Measurements from ENCODE around the gene RPS3. TPM values are rescaled to one million over a fixed set of nuclear protein-coding genes. Genes with fewer than 3 reads are reported as not detected.

Gene RPS3
- polyA plus RNA-seq, 3 donors: 1,248 to 1,563 (median 1,448) TPM

DNA sequence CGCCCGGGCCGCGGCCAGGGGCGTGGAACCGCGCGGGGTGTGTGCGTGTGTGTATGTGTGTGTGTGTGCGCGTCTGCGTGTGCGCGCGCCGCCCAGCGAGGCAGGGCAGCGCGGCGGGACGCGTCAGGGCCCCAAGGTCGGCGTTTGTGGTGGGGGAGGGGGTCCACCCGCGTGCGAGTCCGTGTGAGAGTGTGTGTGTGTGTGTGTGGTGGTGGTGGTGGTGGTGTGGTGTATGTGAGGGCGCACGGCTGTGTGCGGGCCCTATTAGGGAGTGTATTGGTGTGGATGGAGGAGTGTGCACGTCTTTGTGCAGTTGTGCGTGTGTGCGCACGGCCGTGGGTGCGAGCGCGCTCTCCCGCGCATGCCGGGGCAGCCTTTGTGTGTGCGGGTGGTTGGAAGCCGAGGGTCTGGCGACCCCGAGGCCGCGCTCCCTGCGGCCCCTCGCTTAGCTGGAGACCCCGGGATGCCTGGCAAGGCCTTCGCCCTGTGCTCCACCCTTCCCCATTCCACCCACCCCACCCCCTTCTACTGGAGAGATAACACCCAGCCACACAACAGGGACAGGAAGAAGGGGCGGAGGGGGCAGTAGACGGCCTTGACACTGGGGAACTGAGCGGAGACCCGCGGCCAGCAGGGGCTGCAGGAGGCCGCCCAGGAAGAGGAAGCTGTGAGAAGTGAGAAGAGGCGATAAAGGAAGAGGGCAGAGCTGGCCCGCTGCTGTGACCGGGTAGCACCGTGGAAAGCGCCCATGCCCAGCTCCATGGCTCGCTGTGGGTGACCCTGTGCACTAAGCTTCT, 47.3 kb upstream of the RPS3 start:
- Histone ChIP-seq H3K27ac (ENCODE audit: low read depth in 1 of 2, low read length in 2 of 2) (peak overlapping the region; percentile 77 to 94), H3K4me2 (replicated peaks; ENCODE audit: extremely low read depth, low read length, poor library complexity, severe bottlenecking) (peak overlapping the region; percentile 86), H3K4me3 (replicated peaks in 1 of 3; ENCODE audit: low read depth in 2 of 3, low read length in 3 of 3) (peak overlapping the region; percentile 76 to 98 (median 79)), H3K4me1 (ENCODE audit: control insufficient read depth in 1 of 2, insufficient read depth in 2 of 2, low read length in 2 of 2) (peaks cover 45 to 62% of the 10 kb centered on the region in 2 donors), H3K9ac (ENCODE audit: insufficient read depth, low read length, poor library complexity, severe bottlenecking) (peak overlapping the region; percentile 92), H2AFZ (ENCODE audit: insufficient read depth, low read depth, low read length, poor library complexity, severe bottlenecking) (peak overlapping the region; percentile 80), H4K20me1 (ENCODE audit: insufficient read depth, low read length) (peaks cover 41% of the 10 kb centered on the region), H3K36me3 (replicated peaks in 1 of 2; ENCODE audit: control insufficient read depth in 1 of 2, insufficient read depth in 2 of 2, low read length in 2 of 2) (peaks cover 6 to 19% of the 10 kb centered on the region in 2 donors), H3K27me3 (ENCODE audit: control insufficient read depth in 2 of 2, insufficient read depth in 2 of 2, low read length in 2 of 2) (no peaks in the 10 kb centered on the region), H3K9me3 (replicated peaks in 1 of 2; ENCODE audit: control insufficient read depth in 1 of 2, insufficient read depth in 1 of 2, low read length in 2 of 2) (no peaks in the 10 kb centered on the region), H3K79me2 (ENCODE audit: insufficient read depth, low read length) (peaks cover 62% of the 10 kb centered on the region)
- 0% methylated on average over 57 of the region's 64 CpGs for WGBS (ENCODE audit: insufficient coverage)
- H3K36me3 Mint-ChIP-seq: peaks cover 21 to 33% of the 10 kb centered on the region in 2 donors
- peak; percentile 82 to 87 (median 84) for DNase-seq
- peaks cover 0 to 4% (median 0%) of the 10 kb centered on the region in 7 donors for H3K9me3 Mint-ChIP-seq
- intact Hi-C loops (cut with micrococcal nuclease): loop anchor here in 1 of 2 donors (2.0 kb wide), 1 partner anchor 15 kb away; no protein-coding TSS in a partner anchor
- H3K27ac Mint-ChIP-seq: peak overlapping the region; percentile 90 to 97 (median 94)
- H3K27me3 Mint-ChIP-seq (ENCODE audit: low read depth in 3 of 3): peaks cover under 1 to 3% (median 2%) of the 10 kb centered on the region in 3 donors
- TF ChIP-seq, protein P1, sequence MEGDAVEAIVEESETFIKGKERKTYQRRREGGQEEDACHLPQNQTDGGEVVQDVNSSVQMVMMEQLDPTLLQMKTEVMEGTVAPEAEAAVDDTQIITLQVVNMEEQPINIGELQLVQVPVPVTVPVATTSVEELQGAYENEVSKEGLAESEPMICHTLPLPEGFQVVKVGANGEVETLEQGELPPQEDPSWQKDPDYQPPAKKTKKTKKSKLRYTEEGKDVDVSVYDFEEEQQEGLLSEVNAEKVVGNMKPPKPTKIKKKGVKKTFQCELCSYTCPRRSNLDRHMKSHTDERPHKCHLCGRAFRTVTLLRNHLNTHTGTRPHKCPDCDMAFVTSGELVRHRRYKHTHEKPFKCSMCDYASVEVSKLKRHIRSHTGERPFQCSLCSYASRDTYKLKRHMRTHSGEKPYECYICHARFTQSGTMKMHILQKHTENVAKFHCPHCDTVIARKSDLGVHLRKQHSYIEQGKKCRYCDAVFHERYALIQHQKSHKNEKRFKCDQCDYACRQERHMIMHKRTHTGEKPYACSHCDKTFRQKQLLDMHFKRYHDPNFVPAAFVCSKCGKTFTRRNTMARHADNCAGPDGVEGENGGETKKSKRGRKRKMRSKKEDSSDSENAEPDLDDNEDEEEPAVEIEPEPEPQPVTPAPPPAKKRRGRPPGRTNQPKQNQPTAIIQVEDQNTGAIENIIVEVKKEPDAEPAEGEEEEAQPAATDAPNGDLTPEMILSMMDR (IDR thresholded peaks at IDR 0.05): peak; percentile 30
- peak overlapping the region; percentile 84 to 92 for H3K4me3 Mint-ChIP-seq
- peaks cover 67% of the 10 kb centered on the region for H3K4me1 Mint-ChIP-seq

DNA sequence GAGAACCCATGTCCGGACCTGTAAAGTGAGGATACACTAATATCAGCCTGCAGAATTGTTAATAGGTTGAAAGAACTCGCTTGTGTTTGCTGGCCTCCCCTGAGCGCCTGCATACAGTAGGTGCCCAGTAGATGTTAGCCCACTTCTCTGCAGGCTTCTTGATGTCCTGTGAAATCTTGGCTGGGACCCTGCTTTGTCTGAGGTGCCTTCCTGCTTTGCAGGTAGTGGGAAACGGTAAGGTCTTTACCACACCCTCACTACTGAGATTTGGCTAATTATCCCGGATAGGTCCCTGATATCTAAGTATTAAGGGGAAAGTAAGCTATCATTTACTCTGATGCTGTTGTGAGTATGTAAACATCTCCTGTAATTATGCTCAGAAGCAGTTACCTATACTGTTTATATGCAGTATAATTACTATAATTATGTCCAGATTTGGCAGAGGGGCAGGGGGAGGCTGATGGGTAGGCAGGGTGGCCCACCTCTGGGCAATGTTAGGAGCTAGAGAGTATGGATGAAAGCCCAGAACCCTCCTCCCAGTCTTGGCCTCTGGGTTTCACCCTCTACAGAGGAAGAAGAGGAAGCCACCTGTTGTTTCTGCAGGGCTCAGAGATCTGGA, 46.6 kb upstream of the RPS3 start:
- H3K9me3 ChIP-seq (replicated peaks in 1 of 2; ENCODE audit: control insufficient read depth in 1 of 2, insufficient read depth in 1 of 2, low read length in 2 of 2): no peaks in the 10 kb centered on the region
- peak overlapping the region; percentile 77 to 94 for H3K27ac ChIP-seq (ENCODE audit: low read depth in 1 of 2, low read length in 2 of 2)
- H3K27me3 ChIP-seq (ENCODE audit: control insufficient read depth in 2 of 2, insufficient read depth in 2 of 2, low read length in 2 of 2): no peaks in the 10 kb centered on the region
- Mint-ChIP-seq H3K27ac (peak overlapping the region; percentile 90 to 97 (median 94)), H3K27me3 (ENCODE audit: low read depth in 3 of 3) (peaks cover 3 to 5% (median 4%) of the 10 kb centered on the region in 3 donors), H3K4me3 (peak overlapping the region; percentile 84 to 92), H3K9me3 (peaks cover 0 to 4% (median 0%) of the 10 kb centered on the region in 7 donors), H3K4me1 (peaks cover 60% of the 10 kb centered on the region), H3K36me3 (peaks cover 20 to 26% of the 10 kb centered on the region in 2 donors)
- WGBS (ENCODE audit: insufficient coverage): 17% methylated on average over 3 of the region's 5 CpGs
- peaks cover 38 to 55% of the 10 kb centered on the region in 2 donors for H3K4me1 ChIP-seq (ENCODE audit: control insufficient read depth in 1 of 2, insufficient read depth in 2 of 2, low read length in 2 of 2)
- peak overlapping the region; percentile 92 for H3K9ac ChIP-seq (ENCODE audit: insufficient read depth, low read length, poor library complexity, severe bottlenecking)
- peak overlapping the region; percentile 86 for H3K4me2 ChIP-seq (replicated peaks; ENCODE audit: extremely low read depth, low read length, poor library complexity, severe bottlenecking)
- peaks cover 6 to 13% of the 10 kb centered on the region in 2 donors for H3K36me3 ChIP-seq (replicated peaks in 1 of 2; ENCODE audit: control insufficient read depth in 1 of 2, insufficient read depth in 2 of 2, low read length in 2 of 2)
- intact Hi-C loops (cut with micrococcal nuclease): loop anchor here in 1 of 2 donors (2.0 kb wide), 1 partner anchor 16 kb away; no protein-coding TSS in a partner anchor
- H4K20me1 ChIP-seq (ENCODE audit: insufficient read depth, low read length): peaks cover 34% of the 10 kb centered on the region
- H3K4me3 ChIP-seq (replicated peaks in 1 of 3; ENCODE audit: low read depth in 2 of 3, low read length in 3 of 3): peak overlapping the region; percentile 71 to 98 (median 76)
- peaks cover 55% of the 10 kb centered on the region for H3K79me2 ChIP-seq (ENCODE audit: insufficient read depth, low read length)
- no peak for DNase-seq
- TF ChIP-seq, protein P1 (IDR thresholded peaks at IDR 0.05): no peak
- H2AFZ ChIP-seq (ENCODE audit: insufficient read depth, low read depth, low read length, poor library complexity, severe bottlenecking): peak overlapping the region; percentile 80

All from CD14-positive monocyte (primary cell).